Fibroblast of mammary gland (primary cell): ENCODE measurements around the gene CXCL14.

Source experiments
- DNase-seq: peaks from one replicate; pipeline ENCODE4 v3.0.0-alpha.2; 2010; ENCODE audit warnings: low read depth
- H3K4me3 ChIP-seq: 2 replicates; pipeline ENCODE4 v1.5.1; 2011; ENCODE audit warnings: low read depth, mild to moderate bottlenecking, low read length, moderate library complexity; ENCODE audit not compliant: control insufficient read depth
- TF ChIP-seq, protein P1 (sequence below): conservative IDR thresholded peaks from 2 replicates; pipeline ENCODE4 v1.5.1; 2011; ENCODE audit warnings: low read depth, low read length, inconsistent platforms; ENCODE audit not compliant: control insufficient read depth, insufficient read depth

CXCL14 gene

DNA sequence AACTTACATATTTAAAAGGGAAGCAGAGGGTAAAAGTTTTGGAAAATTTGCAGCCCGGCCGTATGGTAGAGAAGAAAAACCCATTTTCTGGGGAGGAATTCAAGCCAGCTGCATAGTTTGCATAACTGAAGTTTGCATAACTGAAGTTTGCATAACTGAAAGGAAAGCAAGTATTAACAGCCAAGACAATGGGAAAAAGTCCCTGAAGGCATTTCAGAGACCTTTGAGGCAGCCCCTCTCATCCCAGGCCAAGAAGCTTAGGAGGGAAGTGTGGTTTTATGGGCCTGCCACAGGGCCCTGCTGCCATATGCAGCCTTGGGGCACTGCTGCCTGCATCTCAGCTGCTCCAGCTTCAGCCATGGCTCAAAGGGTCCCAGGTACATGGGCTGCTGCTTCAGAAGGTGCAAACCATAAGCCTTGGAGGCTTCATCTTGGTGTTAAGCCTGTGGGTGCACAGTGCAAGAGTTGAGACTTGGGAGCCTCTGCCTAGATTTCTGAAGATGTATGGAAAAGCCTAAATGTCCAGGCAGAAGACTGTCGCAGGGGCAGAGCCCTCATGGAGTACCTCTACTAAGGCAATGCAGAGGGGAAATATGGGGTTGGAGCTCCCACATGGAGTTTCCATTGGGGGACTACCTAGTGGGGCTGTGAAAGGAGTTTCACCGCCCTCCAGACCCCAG is 36.9 kb upstream of the CXCL14 start:
- no peak overlapping the region for H3K4me3 ChIP-seq
- no peak for DNase-seq
- TF ChIP-seq, protein P1, sequence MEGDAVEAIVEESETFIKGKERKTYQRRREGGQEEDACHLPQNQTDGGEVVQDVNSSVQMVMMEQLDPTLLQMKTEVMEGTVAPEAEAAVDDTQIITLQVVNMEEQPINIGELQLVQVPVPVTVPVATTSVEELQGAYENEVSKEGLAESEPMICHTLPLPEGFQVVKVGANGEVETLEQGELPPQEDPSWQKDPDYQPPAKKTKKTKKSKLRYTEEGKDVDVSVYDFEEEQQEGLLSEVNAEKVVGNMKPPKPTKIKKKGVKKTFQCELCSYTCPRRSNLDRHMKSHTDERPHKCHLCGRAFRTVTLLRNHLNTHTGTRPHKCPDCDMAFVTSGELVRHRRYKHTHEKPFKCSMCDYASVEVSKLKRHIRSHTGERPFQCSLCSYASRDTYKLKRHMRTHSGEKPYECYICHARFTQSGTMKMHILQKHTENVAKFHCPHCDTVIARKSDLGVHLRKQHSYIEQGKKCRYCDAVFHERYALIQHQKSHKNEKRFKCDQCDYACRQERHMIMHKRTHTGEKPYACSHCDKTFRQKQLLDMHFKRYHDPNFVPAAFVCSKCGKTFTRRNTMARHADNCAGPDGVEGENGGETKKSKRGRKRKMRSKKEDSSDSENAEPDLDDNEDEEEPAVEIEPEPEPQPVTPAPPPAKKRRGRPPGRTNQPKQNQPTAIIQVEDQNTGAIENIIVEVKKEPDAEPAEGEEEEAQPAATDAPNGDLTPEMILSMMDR: no peak

DNA sequence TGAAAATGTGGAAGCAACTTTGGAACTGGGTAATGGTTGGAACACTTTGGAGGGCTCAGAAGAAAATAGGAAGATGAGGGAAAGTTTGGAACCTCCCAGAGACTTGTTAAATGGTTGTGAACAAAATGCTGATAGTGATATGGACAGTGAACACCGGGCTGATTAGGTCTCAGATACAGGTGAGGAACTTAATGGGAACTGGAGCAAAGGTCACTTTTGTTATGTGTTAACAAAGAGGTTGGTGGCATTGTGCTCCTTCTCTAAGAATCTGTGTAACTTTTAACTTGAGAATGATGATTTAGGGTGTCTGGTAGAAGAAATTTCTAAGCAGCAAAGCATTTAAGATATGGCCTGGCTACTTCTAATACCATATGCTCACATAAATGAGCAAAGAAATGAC is 36.4 kb upstream of the CXCL14 start:
- H3K4me3 ChIP-seq: no peak overlapping the region
- TF ChIP-seq, protein P1: no peak
- no peak for DNase-seq

DNA sequence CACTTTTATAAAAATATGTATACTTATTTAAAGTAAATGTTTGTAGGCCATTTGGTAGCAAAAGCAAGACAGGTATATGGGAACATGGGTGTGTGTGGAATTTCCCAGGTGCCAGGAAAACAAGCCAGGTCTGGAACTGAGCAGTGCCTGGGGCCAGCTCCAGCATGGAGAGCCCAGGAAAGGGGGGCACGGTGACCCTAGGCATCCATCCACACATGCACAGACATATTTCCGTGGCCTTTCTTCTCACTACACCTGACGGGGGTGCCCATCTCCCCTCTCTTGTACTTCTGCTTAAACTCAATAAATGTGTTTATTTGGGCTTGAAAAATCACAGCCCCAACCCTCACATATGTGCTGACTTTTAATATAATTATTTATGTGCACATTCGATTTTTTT is 31.2 kb upstream of the CXCL14 start:
- TF ChIP-seq, protein P1: no peak
- no peak overlapping the region for H3K4me3 ChIP-seq
- no peak for DNase-seq

DNA sequence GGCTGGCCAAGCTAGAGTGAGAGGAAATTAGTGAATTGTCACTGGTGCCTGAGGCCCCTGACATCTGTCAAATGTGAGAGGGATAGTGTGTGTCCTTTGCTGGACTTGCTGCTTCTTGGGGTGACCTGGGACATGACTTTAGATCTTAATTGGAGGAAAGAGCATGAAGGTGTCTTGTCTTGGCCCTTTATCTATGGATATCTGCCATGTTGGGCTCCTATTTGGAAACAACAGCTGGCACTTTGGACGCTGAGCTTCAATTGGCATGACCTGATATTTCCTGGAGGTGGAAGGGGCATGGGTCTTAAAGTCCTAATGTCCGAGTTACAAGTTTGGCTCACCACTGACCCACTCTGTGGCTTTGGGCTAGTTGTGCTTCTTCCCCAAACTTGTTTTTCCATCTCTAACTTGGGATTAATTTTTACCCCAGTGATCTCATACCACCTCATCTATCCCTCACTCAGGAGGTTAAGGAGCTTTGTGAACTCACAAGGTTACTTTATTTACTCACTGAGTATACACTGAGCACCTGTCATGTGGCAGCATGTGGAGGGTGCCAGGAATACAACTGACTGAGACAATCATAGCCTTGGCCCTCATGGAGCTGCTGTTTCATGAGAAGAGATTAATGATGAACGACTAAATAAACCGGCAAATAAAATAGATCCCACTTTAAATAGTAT is 30.1 kb upstream of the CXCL14 start:
- TF ChIP-seq, protein P1: no peak
- no peak for DNase-seq
- no peak overlapping the region for H3K4me3 ChIP-seq

DNA sequence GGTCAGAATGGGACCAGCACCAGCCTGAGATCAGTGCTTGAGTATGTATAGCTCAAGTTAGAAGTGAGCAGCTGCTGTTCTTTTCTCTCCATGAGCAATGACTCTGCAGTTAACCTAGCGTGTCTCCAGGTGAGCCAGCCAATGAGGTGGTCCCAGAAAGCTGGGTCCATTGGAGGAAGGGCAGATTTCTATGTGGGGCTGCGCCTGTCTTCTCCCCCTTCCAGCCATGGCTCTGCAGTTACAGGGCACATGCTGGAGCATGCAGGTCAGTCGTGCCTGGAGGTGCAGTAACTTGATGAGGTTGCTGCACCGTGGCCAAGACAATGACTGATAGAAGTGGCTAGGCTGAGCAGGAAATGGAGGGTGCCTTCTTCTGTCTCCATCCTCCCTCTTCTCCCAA is 29.6 kb upstream of the CXCL14 start:
- TF ChIP-seq, protein P1: no peak
- DNase-seq: no peak
- no peak overlapping the region for H3K4me3 ChIP-seq

DNA sequence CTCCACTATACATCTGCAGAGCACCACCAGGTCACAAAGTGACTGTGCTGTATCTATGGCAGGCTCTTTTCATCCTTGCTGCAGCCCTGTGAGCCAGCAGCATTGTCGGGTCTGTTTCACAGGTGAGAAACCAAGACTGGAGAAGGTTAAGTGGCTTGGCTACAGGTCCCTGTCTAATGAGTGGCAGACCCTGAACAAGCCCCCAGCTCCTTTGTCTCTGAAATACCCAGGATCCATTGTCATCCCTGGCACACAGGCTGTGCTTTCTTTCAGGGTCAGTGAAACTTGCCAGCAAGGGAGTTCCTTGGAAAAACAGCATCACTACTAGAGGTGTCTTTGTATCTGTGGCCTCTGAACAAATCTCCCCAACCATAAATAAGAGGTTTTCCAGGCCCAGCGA is 27.6 kb upstream of the CXCL14 start:
- no peak overlapping the region for H3K4me3 ChIP-seq
- DNase-seq: no peak
- TF ChIP-seq, protein P1: no peak
